K562 treated with DMSO at 1 percent for 48 hours (cell line): ENCODE results near the gene DHFR. TPM values are rescaled to one million over a fixed set of nuclear protein-coding genes. Genes with fewer than 3 reads are reported as not detected.

ENCODE experiments used
- total RNA-seq: library from RNA; unstranded; fragments of 300-600 nt; gene quantifications from 2 replicates; pipeline ENCODE4 v1.2.3, GENCODE V29; 2022; ENCODE audit warnings: low replicate concordance; ENCODE audit errors: extremely low read depth

The DHFR gene
- not detected in 2 replicates for total RNA-seq

GRCh38 chr5:80654391-80655230 lies at the start of gene DHFR, which contains the start of gene MSH3:
Gene DHFR (minus strand): TSS chr5:80654983. CDS start chr5:80654489, 494 bp downstream.
Gene MSH3 (plus strand): TSS chr5:80654652. CDS start chr5:80654728, 76 bp downstream.

Other genes starting within 250 kb of the DHFR start
- gene ZFYVE16, start 246.9 kb downstream of the DHFR start, total RNA-seq = not detected in 2 replicates
- gene FAM151B, start 166.9 kb downstream of the DHFR start, total RNA-seq = not detected in 2 replicates
- gene ANKRD34B, start 84.7 kb downstream of the DHFR start, total RNA-seq = not detected in 2 replicates
- gene MSH3, start 331 bp downstream of the DHFR start, total RNA-seq = not detected in 2 replicates